PFSK-1 (cell line): ENCODE measurements around the gene RPLP1.

ENCODE experiments used
- FOXP2 ChIP-seq: optimal IDR thresholded peaks from 2 replicates; pipeline ENCODE3; 2011; ENCODE audit warnings: borderline replicate concordance, control low read depth, inconsistent platforms; ENCODE audit not compliant: insufficient read depth; ENCODE audit errors: extremely low read length, extremely low read depth
- POLR2AphosphoS5 ChIP-seq: IDR thresholded peaks from 2 replicates; pipeline ENCODE4 v1.6.1; 2012; ENCODE audit warnings: low read depth, mild to moderate bottlenecking, control low read depth, low read length, moderate library complexity
- SIN3A ChIP-seq: IDR thresholded peaks from 2 replicates; pipeline ENCODE4 v1.6.1; 2012; ENCODE audit warnings: mild to moderate bottlenecking, low read length, moderate library complexity, borderline replicate concordance; ENCODE audit not compliant: insufficient read depth
- TAF1 ChIP-seq: IDR thresholded peaks from 2 replicates; pipeline ENCODE4 v1.6.1; 2012; ENCODE audit warnings: low read length, control low read depth, borderline replicate concordance; ENCODE audit not compliant: insufficient read depth
- TF ChIP-seq, protein P1 (sequence below), 2 experiments: IDR thresholded peaks; 2 replicates each; pipeline versions ENCODE4 v1.6.1 to v1.8.0; 2011 to 2012; ENCODE audit warnings: low read depth in 2 of 2, low read length in 2 of 2, control low read depth in 1 of 2, inconsistent platforms in 1 of 2, mild to moderate bottlenecking in 1 of 2, moderate library complexity in 1 of 2; ENCODE audit not compliant: insufficient read depth in 1 of 2

RPLP1 gene

DNA sequence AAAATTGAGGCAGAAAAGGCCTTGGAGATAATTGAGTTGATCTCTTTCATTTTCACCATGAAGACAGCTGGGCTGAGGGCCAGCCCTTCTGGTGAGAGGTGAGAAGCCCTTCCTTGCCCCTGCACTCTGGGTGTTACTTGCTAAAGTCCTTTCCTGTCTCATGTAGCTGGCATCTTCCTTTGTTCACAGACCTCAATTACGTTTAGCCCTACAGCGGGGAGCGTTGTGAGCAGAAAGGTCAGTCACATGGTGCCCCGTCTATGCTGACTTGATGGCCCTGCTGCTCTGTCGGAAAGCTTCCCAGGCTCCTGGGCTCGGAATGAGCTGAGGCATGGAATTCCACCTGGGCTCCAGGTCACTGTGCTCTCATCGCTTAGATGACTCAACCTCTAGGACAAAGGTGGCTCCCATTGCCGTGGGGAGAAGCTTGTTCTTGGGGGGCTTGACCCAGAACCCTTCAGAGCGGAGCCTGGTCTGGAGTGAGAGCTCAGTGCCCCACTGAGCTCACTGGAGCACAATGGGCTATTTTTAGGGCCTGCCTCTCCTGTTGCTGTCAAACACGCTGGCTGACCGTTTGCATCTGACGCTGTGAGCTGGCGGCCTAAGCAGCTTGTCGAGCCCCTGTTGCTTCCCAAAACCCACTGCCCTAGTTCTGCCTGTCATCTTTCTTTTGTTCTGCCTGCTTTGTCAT is 47.0 kb downstream of the RPLP1 start:
- TF ChIP-seq POLR2AphosphoS5 (no peak), SIN3A (no peak)

DNA sequence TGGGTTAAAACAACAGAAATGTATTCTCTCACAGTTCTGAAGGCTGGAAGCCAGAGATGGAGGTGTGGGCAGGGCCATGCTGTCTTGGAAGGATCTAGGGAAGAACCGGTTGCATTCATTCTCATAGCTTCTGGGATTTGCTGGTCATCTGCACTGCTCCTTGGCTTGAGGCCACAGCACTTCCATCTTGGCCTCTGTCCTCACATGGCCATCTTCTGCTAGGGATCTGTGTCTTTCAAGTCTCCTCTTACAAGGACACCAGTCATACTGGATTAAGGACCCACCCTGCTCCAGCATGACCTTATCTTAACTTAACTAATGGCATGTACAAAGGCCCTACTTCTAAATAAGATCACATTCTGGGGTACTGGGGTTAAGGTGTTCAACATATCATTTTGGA is 47.7 kb downstream of the RPLP1 start:
- TF ChIP-seq FOXP2 (no peak), TAF1 (no peak), POLR2AphosphoS5 (no peak), SIN3A (no peak)
- TF ChIP-seq, protein P1, sequence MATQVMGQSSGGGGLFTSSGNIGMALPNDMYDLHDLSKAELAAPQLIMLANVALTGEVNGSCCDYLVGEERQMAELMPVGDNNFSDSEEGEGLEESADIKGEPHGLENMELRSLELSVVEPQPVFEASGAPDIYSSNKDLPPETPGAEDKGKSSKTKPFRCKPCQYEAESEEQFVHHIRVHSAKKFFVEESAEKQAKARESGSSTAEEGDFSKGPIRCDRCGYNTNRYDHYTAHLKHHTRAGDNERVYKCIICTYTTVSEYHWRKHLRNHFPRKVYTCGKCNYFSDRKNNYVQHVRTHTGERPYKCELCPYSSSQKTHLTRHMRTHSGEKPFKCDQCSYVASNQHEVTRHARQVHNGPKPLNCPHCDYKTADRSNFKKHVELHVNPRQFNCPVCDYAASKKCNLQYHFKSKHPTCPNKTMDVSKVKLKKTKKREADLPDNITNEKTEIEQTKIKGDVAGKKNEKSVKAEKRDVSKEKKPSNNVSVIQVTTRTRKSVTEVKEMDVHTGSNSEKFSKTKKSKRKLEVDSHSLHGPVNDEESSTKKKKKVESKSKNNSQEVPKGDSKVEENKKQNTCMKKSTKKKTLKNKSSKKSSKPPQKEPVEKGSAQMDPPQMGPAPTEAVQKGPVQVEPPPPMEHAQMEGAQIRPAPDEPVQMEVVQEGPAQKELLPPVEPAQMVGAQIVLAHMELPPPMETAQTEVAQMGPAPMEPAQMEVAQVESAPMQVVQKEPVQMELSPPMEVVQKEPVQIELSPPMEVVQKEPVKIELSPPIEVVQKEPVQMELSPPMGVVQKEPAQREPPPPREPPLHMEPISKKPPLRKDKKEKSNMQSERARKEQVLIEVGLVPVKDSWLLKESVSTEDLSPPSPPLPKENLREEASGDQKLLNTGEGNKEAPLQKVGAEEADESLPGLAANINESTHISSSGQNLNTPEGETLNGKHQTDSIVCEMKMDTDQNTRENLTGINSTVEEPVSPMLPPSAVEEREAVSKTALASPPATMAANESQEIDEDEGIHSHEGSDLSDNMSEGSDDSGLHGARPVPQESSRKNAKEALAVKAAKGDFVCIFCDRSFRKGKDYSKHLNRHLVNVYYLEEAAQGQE (IDR thresholded peaks at IDR 0.05; ENCODE audit: insufficient read depth in 1 of 2, low read depth in 2 of 2, low read length in 2 of 2), result no peak

DNA sequence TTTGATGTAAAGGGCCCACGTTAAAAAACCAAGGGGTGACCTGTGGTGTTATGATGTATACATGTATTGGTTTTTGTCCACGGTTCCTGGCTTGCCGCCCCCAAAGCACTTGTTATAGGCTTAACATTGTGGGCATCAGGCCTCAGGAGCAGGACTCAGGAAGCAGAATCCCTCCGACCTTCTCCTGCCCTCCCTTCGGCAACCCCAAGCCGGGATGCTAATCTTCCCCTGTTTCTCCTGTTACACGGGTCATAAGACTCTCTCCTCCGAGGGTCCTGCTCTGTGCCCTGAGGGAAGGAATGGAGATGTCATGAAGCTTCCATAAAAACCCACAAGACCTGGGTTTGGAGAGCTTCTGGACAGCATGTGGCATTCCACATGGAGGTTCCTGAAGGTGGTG is 48.8 kb downstream of the RPLP1 start:
- TF ChIP-seq FOXP2, result no peak
- TF ChIP-seq SIN3A, result no peak
- no peak for TF ChIP-seq POLR2AphosphoS5
- TF ChIP-seq, protein P1 (IDR thresholded peaks at IDR 0.05; ENCODE audit: insufficient read depth in 1 of 2, low read depth in 2 of 2, low read length in 2 of 2), result no peak
- TF ChIP-seq TAF1, result no peak

DNA sequence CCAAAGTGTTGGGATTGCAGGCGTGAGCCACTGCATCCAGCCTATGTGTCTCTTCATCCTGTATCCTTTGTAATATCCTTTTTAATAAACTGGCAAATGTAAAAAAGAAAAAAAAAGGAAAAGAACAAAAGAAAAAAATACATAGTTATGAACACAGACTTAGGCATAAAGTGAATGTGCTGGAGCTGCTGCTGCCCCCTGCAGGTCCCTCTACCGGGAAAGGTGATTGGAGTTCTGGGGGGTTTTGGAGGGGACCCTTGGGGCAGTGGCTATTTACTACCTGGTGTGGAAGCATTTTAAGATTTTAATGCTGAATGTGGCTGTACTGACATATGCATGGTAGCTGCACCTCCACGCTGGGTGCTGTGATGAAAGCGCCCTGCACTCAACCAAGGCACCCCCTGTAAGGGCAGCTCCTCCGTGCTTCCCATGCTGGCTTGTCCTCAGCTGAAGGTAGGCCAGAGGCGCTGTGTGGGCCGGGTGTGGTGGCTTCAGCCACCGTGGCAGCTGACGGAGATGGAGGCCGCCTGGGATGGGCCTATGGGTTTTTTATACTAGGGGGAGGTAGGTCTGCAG is 49.9 kb downstream of the RPLP1 start:
- no peak for TF ChIP-seq SIN3A

DNA sequence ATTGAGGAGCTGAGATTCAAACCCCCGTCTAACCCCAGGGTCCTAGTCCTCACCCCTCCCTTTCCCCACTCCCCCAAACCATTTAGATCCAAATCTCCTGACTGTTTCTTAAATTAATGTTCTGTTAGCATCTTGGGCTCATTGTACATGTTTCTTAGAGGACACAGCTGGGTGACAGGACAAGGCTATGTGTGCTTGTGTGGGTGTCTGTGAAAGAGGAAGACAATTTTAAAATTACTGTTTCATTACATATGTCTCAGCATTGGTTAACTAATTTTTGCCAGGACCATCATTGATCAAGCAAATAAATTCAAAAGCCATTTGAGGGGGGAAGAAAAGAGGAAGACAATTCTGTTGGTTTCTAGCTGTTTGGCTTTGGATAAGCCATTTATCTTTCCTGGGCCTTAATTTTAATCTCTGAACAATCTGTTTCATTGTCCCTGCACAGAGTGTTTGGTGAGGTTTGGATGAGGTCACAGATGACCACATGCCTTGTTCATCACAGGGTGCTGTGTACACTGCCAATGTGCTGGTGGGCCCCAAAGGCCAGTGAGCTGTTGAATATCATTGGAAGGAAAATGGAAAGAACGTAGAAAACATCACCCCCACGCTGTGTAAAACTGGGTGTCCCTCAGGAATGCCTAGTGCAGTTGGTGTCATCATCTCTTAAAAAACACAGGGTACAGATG is 51.9 kb downstream of the RPLP1 start:
- TF ChIP-seq POLR2AphosphoS5, result no peak
- TF ChIP-seq, protein P1 (IDR thresholded peaks at IDR 0.05; ENCODE audit: insufficient read depth in 1 of 2, low read depth in 2 of 2, low read length in 2 of 2), result no peak
